Measurements from ENCODE around the gene CCNQ. TPM values are rescaled to one million over a fixed set of nuclear protein-coding genes. Genes with fewer than 3 reads are reported as not detected.

The CCNQ gene
- total and polyA plus RNA-seq, 2 donors (not counting 3 experiments of a cell fraction or from before 2014, with no cell fraction given) = 21.3 to 37.0 TPM

DNA sequence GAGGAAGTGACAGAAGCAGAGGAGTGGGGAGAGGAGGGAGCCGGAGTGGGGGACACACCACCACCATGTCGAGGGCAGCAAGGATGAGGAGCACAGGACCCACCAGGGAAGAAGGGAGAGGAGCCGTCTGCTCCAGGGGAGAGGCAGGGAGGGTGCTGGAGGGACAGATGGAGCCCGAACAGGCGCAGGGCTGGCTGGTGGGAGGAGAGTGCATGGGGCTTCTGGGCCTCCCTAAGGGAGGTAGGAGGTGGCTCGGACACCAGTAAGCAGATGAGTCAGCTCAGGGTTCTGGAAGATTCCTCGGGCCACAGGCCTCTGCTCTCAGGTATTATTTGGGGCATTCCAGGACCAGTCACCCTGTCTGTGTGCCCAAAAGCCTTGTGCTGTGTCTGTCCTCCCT is 51.7 kb downstream of the CCNQ start:
- Histone ChIP-seq H3K9ac (replicated peaks; ENCODE audit: extremely low read depth, insufficient read depth, low read length) (no peak overlapping the region), H2AFZ (ENCODE audit: low read depth, low read length) (no peak overlapping the region), H3K27ac (ENCODE audit: insufficient read depth, low read depth, low read length) (no peak overlapping the region), H3K36me3 (ENCODE audit: control insufficient read depth in 2 of 2, extremely low read depth in 1 of 2, insufficient read depth in 2 of 2, low read length in 2 of 2) (no peaks in the 10 kb centered on the region), H3K4me2 (ENCODE audit: insufficient read depth, low read length) (no peak overlapping the region), H3K9me3 (replicated peaks; ENCODE audit: control insufficient read depth, insufficient read depth, low read length) (no peaks in the 10 kb centered on the region), H3K79me2 (ENCODE audit: control insufficient read depth, insufficient read depth, low read length) (no peaks in the 10 kb centered on the region), H3K9me1 (replicated peaks; ENCODE audit: control insufficient read depth, extremely low read depth, insufficient read depth, low read length) (no peaks in the 10 kb centered on the region), H3K27me3 (ENCODE audit: control insufficient read depth in 2 of 2, insufficient read depth in 2 of 2, low read length in 2 of 2) (no peaks in the 10 kb centered on the region), H3K4me3 (replicated peaks in 1 of 3; ENCODE audit: insufficient read depth in 1 of 3, low read depth in 1 of 3, low read length in 3 of 3) (no peak overlapping the region), H4K20me1 (replicated peaks; ENCODE audit: control insufficient read depth, extremely low read depth, insufficient read depth, low read length) (no peaks in the 10 kb centered on the region), H3K4me1 (ENCODE audit: control insufficient read depth, extremely low read depth, insufficient read depth, low read length) (no peaks in the 10 kb centered on the region)
- intact Hi-C loops (cut with micrococcal nuclease) (no loop called here), dilution Hi-C loops (cut with MboI; ENCODE audit: extremely low pct_ligation_motif_present, low sequenced_read_pairs) (no loop called here)
- FAIRE-seq (no peak), DNase-seq (ENCODE audit: low read depth, low spot score) (no peak)
- TF ChIP-seq POLR2AphosphoS5 (IDR thresholded peaks at IDR 0.05; ENCODE audit: insufficient read depth, low read depth, low read length) (no peak), FOS (IDR thresholded peaks at IDR 0.05; ENCODE audit: borderline replicate concordance, insufficient read depth, low read length) (no peak), JUN (IDR thresholded peaks at IDR 0.05; ENCODE audit: borderline replicate concordance, insufficient read depth, insufficient read length, low read depth) (no peak), MAX (IDR thresholded peaks at IDR 0.05; ENCODE audit: insufficient read depth, insufficient read length) (no peak), EZH2 (IDR thresholded peaks at IDR 0.05; ENCODE audit: borderline replicate concordance, low read depth, low read length, severe bottlenecking) (no peak), POLR2A (IDR thresholded peaks at IDR 0.05; ENCODE audit: low read depth, low read length) (no peak), MYC (IDR thresholded peaks at IDR 0.05; ENCODE audit: low read depth, low read length) (no peak), CTCF (IDR thresholded peaks at IDR 0.05; ENCODE audit: extremely low read depth in 1 of 2, insufficient read depth in 1 of 2, low read depth in 1 of 2, low read length in 2 of 2) (no peak), GATA2 (IDR thresholded peaks at IDR 0.05; ENCODE audit: insufficient read depth, insufficient read length, low read depth, low read length) (no peak)
- ChIA-PET POLR2A (no interaction called here), CTCF (interaction anchor here (1.3 kb wide), 1 partner anchor 114 kb away, joined by 3 read pairs; no protein-coding TSS in a partner anchor)
- BruUV-seq (replicated peaks) = no TSS peak
